ENCODE data around the gene DPEP1.
"Not testable (repeated sequence)": the region's sequence is repeated elsewhere in the genome, so short reads cannot be mapped to it uniquely, and the experiment has no call there.

Gene DPEP1

DNA sequence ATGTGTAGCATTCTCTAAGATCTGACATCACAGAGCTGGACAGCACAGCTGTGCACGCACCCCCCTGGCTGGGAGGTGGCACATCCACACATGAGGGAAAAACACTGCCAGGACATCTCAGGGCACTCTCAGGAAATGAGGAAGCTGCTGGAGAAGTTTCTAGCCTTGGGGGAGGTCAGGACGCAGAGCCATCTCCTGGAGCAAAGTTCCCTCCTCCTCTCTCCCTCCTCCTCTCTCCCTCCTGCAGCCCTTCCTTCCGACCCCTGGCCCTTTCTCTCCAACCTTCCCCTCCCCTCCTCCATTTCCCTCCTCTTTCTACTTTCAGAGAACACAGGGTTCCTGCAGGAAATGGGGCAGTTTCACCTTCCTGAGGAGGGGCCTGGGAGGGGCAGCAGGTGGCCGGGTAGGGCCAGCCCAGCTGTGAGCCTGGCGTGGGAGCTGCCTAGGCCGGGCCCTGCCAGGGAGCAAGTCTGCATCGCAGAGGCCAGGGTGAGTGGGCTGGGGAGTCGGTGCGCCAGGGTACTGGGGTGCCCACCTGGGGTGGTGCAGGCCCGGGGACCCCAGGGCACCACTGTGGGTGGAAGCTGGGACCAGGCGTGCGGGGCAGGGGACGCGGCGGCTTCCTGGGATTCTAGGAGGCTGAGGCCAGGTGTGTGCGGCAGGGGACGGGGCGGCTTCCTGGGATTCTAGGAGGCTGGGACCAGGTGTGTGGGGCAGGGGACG lies at the start of gene DPEP1:
DPEP1 (plus strand) TSS at position 412 of the 723 bp plus-strand sequence. CDS start 16,769 bp downstream, outside the sequence.
- DNase-seq (ENCODE audit: low read depth), result no peak

- DNase-seq (ENCODE audit: low read depth), result no peak
These were observed 48.8 kb upstream of the DPEP1 start for GRCh38 chr16:89564476-89565255.

DNA sequence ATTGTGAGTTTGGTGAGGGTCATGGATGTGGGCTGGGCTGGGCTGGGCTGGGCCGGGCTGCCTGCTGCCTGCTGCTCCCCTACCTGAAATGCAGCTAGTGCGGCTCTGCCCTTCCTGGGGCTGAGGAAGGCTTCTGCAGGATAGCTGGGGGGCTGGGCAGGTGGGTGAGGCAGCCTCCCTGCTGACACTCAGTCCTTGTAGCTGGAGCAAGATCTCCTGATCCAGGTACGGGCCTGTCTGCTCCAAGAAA lies 48.3 kb upstream of the DPEP1 start:
- no peak for DNase-seq (ENCODE audit: low read depth)

DNA sequence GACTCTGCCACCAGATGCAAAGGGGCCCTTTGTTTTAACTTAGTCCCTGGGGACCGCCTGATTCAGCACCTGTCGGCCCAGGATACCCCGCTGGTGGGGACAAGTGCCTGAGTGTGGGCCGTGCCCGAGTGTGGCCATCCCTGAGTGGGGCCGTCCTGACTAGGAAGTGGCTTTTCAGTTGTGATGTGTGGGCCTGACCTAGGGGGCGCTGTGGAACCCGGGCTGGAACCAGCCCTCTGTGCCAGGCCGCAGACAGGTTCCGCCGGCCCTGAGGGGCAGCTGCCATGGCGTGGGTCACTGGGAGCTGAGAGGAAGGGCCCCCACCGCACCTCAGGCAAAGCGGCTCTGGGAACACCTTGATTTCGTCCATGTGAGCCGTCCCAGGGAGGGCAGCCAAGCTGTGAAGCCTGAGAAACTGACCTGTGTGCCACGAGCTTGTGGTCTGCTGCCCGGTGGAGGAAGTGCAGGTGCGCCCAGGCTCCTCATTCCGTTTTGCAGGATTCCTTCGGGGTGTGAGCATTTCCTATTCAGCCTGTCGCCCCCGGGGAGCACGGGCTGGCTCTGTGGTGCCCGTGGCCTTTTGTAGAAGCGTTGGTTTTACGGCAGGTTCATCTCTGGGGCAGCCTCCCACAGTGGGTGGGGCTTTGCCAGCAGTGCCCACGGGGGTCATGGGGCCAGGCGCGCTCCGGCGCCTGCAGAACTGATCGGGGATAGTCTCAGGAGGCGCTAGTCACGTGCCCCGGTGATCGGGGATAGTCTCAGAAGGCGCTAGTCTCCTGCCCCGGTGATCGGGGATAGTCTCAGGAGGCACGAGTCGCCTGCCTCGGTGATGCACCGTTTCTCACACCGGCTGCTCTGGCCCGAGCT lies 47.7 kb upstream of the DPEP1 start:
- no peak for DNase-seq (ENCODE audit: low read depth)

- DNase-seq (ENCODE audit: low read depth), result no peak
These were observed 45.5 kb upstream of the DPEP1 start for GRCh38 chr16:89567656-89568594.

DNA sequence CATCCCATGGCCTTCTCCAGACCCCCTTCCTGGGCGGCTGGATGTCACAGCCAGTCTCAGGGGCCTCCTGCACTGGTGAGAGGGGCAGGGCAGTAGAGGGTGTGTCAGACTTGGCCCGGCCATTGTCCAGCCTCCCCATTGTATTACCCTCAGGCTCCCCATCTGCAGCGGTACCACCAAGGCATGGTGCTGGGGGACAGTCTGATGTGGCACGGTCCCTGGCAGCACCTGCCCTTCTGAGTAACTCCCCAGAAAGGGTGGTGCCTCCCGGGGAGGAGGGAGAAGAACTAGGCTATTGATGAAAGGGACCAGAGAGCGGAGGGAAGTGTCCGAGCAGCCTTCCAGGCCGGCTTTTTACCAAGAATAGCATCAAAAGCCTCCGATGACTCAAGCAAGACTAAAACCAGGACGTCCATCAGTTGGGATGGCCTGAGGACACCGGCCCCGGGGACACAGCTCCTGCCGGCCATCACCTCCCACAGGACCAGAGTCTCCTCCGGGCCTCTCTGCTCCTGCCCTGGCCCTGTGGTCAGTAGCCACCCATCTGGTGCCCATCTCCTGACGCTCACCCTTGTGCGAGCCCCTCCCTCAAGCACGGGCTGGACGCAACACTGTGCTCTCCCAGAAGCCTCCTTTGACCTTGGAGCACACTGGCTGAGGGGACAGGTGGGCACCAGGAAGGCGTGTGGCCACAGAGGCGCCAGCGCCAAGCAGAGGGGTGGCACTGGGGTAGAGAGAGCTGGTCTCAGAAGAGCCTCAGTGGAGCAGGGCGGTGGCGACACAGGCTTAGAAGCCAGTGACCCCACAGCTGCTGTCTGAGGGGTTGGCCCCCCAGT lies 43.7 kb upstream of the DPEP1 start:
- DNase-seq (ENCODE audit: low read depth), result no peak

- DNase-seq (ENCODE audit: low read depth), result no peak
These were observed 43.0 kb upstream of the DPEP1 start for GRCh38 chr16:89570342-89570923.

DNA sequence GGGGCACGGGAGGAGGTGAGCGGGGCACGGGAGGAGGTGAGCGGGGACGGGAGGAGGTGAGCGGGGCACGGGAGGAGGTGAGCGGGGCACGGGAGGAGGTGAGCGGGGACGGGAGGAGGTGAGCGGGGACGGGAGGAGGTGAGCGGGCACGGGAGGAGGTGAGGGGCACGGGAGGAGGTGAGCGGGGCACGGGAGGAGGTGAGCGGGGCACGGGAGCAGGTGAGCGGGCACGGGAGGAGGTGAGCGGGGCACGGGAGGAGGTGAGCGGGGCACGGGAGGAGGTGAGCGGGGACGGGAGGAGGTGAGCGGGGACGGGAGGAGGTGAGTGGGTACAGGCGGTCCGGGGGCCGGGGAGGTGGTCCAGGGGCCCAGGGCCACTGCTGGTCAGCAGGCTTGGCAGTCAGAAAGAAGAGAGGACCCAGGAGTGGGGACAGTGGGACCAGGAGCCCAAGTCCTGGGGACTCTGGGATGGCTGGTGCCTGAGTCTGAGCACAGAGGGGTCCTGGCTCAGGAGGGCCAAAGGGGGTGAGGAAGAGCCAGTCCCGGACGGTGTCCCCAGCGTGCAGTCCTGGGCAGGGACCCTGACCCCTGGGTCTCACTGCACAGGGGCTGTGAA lies 42.4 kb upstream of the DPEP1 start:
- DNase-seq (ENCODE audit: low read depth), result not testable (repeated sequence)

DNA sequence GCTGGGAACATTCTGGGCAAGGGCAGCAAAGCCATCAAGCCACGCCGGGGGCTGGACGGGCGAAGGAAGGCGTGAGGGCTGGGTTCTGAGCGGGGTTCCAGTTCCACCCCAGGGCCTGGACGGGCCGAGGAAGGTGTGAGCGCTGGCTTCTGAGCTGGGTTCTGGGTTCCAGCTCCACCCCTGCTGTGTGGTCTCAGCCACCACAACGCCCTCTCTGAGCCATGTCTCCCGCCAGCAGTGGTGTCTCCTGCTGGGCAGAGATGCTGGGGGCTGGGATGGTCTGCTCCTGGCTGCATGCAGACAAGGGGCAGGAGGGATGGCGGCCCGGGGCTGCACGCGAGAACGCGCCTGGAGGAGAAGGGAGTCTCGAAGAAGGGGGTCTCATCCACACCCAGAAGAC lies 41.8 kb upstream of the DPEP1 start:
- DNase-seq (ENCODE audit: low read depth), result no peak

GRCh38 chr16:89572073-89572484 lies 41.4 kb upstream of the DPEP1 start:
- no peak for DNase-seq (ENCODE audit: low read depth)

- no peak for DNase-seq (ENCODE audit: low read depth)
These were observed 40.8 kb upstream of the DPEP1 start for GRCh38 chr16:89572485-89573205.

GRCh38 chr16:89573826-89574680 lies 39.4 kb upstream of the DPEP1 start:
- no peak for DNase-seq (ENCODE audit: low read depth)

- no peak for DNase-seq (ENCODE audit: low read depth)
These were observed 38.7 kb upstream of the DPEP1 start for GRCh38 chr16:89574681-89575246.

DNA sequence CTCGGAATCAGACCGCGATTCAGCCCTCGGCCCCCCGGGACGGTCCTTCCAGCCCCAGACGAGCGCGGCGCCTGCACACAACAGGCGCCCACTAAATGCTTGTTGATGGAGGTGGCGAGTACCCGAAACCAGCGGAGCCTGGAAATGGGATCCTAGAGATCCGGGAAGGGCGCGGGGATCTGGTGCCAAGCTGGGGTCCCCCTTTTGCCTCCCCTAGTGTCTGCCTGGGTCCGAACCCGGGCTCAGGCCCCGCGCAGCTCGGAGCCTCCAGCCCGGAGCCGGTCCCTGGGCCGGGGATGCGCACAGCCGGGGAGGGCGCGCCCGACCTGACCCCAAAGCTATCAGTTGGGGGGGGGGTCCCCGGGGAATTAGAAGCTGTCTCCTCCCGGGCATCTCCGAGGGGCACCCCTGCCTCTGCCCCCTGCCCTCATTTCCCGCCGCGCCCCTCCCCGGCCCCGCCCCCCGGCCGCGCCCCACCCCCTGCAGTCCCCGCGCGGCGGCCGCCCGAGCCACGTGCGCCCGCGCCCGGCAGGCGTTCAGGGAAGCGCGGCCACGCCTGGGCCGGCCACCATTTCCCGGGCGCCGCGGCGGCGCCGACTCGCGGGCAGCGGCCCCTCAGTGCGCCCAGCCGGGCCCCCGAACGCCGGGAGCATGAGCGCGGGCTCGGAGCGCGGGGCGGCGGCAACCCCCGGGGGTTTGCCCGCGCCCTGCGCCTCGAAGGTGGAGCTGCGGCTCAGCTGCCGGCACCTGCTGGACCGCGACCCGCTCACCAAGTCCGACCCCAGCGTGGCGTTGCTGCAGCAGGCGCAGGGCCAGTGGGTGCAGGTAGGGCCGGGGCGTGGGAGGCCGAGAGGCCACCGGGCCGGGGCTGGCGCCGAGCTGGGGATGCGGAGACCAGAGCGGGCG lies 37.9 kb upstream of the DPEP1 start, which contains the start of gene CPNE7:
CPNE7 (plus strand) TSS at position 512 of the 906 bp plus-strand sequence; CDS start at position 652, 140 bp downstream.
- DNase-seq (ENCODE audit: low read depth), result no peak

GRCh38 chr16:89576153-89577054 lies 37.0 kb upstream of the DPEP1 start:
- DNase-seq (ENCODE audit: low read depth), result no peak

Measured in activated T-cell treated with anti-CD3 and anti-CD28 coated beads for 24 hours (primary cell).